Activated CD8-positive, alpha-beta memory T cell treated with anti-CD3 and anti-CD28 coated beads for 24 hours (primary cell): Measurements from ENCODE around the gene SORCS2.

Experiments
- DNase-seq: peaks from one replicate; pipeline ENCODE4 v3.0.0-alpha.2; 2020

SORCS2 gene

GRCh38 chr4:7398788-7399439, 206.6 kb downstream of the SORCS2 start:
- DNase-seq: no peak

GRCh38 chr4:7399440-7400234, 207.3 kb downstream of the SORCS2 start:
- DNase-seq: no peak

- no peak for DNase-seq
Measured at GRCh38 chr4:7400671-7401298, 208.4 kb downstream of the SORCS2 start.

GRCh38 chr4:7402526-7402925, 210.2 kb downstream of the SORCS2 start:
- no peak for DNase-seq

GRCh38 chr4:7403001-7403400, 210.7 kb downstream of the SORCS2 start:
- no peak for DNase-seq

GRCh38 chr4:7408166-7408565, 215.8 kb downstream of the SORCS2 start:
- no peak for DNase-seq

- DNase-seq: no peak
Measured at GRCh38 chr4:7410446-7410845, 218.1 kb downstream of the SORCS2 start.

GRCh38 chr4:7411491-7411890, 219.2 kb downstream of the SORCS2 start:
- no peak for DNase-seq

GRCh38 chr4:7411896-7412553, 219.7 kb downstream of the SORCS2 start:
- no peak for DNase-seq

- DNase-seq: no peak
Measured at GRCh38 chr4:7412554-7412912, 220.2 kb downstream of the SORCS2 start.

GRCh38 chr4:7414046-7414445, 221.7 kb downstream of the SORCS2 start:
- no peak for DNase-seq

GRCh38 chr4:7414736-7415510, 222.6 kb downstream of the SORCS2 start:
- no peak for DNase-seq

GRCh38 chr4:7415927-7416686, 223.8 kb downstream of the SORCS2 start:
- no peak for DNase-seq

- no peak for DNase-seq
Measured at GRCh38 chr4:7416745-7417432, 224.6 kb downstream of the SORCS2 start.

- DNase-seq: no peak
Measured at GRCh38 chr4:7417639-7418038, 225.3 kb downstream of the SORCS2 start.

- no peak for DNase-seq
Measured at GRCh38 chr4:7418131-7418943, 226.0 kb downstream of the SORCS2 start.

GRCh38 chr4:7419961-7420660, 227.8 kb downstream of the SORCS2 start:
- DNase-seq: no peak

GRCh38 chr4:7420661-7421040, 228.3 kb downstream of the SORCS2 start:
- no peak for DNase-seq

GRCh38 chr4:7421356-7422150, 229.2 kb downstream of the SORCS2 start:
- DNase-seq: no peak
